Dermis blood vessel endothelial cell (primary cell): ENCODE results near the gene ZNF469. TPM values are rescaled to one million over a fixed set of nuclear protein-coding genes. Genes with fewer than 3 reads are reported as not detected.

Source experiments
- DNase-seq: peaks from one replicate; pipeline ENCODE4 v3.0.0; 2010
- total RNA-seq: library from RNA; depleted of rRNA; stranded (reverse); fragments of >200 nt; gene quantifications from 2 replicates; pipeline ENCODE4 v1.2.3, GENCODE V29; 2014

The ZNF469 gene
- total RNA-seq, 1 donor from 2014 or later: 1.0 TPM

DNA sequence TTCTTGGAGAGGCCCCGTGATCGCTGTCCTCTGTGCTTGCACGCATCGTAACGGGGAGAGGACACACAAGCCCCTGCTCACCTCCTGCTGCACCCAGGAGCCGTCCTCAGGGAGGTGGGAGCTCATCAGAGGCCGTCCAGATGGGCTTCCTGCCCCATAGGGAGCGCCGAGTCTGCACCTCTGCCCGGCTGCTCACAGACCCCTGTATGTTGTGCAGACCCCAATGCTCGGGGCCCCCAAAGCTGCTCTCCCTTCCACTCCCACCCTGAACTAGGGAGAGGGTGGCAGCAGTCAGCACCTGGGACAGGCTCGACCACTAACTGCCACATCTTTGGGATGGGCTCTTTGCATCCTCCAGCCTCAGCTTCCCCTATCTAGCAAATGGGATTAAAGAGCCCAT is 4.4 kb upstream of the ZNF469 start:
- no peak for DNase-seq

DNA sequence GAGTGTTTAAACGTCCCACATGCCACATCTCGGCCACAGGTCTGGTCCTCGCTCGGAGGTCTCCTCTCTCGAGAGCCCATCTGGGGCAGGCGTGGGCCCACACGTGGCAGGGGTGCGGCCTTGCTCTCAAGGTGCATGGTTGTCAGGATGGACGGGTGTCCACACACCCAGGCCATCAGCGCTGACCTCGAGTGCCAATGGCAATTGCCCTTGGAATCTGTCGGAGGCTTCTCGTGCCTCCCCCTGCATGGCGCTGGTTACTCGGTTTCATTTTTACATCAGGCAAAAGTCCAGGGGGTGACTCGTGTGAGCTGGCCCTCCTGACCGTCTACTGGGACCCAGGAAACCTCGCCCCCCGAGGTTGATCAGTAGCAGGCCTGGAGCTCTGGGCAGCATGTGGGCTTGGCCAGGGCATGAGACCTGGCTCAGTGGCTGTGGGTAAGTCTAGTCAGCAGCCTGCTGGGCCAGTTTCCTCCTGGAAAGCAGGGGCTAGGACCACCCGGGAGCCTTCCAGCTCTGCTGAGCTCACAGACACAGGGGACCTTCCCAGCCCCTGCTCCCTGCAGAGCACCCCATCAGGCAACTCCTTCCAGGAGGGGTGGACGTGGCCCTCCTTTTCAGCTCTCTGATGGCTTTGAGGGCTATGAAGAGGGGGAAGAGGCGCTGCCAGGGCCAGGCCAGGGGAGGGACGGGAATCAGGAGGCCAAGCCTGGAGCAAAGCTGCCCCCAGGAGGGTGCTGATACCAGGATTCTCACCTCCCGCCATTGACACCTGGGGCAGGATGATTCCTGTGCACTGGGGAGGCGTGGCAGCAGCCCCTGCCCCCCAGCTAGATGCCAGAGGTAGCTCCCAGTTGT is 3.7 kb upstream of the ZNF469 start:
- DNase-seq: no peak

DNA sequence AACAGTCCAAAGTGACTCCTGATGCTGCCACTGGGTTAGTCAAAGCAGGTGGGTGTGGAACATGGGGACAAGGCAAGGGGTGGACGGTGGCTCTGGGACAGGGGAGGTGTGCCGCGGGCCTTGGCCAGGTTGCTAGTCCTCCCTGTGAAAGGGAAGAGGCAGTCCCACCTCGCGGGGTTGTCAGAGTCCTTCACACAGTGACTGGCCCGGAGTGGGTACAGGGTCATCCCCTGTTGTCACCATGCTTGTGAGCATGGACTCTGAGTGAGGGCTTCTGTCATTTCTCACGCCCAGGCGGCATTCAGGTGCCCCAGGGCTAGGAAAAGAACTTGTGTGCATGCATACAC is 3.1 kb upstream of the ZNF469 start:
- DNase-seq: no peak

DNA sequence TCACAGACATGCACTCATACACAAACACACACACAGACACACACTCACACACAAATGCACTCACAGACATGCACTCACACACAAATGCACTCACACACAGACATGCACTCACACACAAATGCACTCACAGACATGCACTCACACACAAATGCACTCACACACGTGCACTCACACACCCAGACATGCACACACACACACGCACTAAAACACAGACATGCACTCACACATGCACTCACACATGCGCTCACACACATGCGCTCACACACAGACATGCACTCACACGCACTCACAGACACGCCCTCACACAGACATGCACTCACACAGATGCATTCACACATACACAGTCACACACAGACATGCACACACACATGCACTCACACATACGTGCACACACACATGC is 2.7 kb upstream of the ZNF469 start:
- no peak for DNase-seq

DNA sequence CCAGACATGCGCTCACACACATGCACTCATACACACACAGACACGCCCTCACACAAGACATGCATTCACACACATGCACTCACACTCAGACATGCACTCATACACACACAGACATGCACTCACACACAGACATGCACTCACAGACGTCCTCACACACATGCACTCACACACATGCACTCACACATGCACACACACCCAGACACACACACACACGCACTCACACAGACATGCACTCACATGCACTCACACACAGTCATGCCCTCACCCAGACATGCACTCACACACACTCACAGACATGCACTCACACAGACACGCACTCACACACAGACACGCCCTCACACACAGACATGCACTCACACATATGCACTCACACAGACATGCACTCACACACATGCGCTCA is 2.1 kb upstream of the ZNF469 start:
- DNase-seq: no peak

DNA sequence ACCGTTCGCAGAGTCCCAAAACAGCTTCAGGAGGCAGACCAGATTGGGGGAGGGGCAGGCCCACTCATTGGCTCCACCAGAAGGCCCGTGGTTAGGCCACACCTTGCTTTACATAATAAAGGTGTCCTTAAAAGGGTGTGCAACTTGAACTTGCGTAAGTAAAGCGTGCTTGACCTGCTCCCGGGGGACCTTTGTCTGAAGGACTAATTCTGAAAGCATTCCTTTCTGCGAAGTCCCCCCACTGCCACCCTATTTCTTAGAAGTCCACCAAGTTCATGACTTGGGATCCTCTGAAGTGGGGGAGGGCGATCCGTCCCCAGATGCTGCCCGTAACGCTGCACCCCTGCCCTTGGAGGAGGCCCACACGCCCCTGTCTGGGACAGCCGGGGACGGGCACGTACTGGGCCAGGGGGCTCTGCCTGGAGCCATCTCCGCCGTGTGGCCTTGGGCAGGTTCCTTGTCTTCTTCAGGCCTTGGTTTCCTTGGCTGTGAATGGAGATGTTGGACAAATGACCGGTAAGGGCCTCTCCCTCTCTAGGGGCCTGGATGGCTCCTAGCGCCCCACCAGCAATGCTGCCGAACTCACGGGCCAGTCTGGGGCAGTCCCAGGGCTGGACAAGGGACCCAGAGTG is 823 bp upstream of the ZNF469 start:
- DNase-seq: no peak

DNA sequence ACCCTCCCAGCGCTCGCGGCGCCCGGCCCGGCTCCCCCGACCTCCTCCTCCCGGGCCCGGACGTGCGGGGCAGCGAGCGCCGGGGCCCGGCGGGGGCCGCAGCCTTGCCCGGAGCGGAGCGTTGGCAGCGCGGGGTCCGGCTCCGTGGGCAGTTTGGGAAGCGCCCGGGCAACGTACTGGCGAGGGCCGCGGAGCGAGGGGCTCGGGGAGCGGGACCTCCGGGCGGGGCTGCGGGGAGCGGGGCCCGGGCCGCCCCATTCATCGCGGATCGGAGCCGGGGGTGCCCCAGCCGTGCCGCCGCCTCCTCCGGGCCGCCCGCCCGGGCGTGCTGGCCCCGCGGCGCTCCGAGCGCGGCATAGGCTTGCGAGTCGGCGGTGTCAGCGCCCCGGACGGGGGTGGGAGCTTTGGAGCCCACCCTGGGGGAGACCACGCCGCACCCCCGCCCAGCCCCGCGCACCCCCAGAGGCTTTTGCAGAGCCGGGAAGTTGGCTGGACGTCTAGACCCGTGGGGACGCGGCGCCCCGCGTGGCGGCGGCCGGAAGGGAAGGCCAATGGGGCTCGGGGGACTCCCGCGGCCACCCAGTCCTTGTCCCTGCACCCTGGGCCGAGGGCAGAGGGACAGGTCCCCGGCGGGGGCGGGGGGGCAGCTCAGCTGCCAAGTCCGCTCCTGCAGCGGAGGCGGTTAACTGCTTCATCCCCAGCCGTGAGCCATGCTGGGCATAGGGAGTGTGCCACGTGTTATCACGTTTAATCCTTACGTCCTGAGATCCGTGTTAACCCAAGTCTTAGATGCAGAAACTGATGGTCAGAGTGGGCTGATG is 852 bp downstream of the ZNF469 start:
- peak; percentile 37 for DNase-seq

DNA sequence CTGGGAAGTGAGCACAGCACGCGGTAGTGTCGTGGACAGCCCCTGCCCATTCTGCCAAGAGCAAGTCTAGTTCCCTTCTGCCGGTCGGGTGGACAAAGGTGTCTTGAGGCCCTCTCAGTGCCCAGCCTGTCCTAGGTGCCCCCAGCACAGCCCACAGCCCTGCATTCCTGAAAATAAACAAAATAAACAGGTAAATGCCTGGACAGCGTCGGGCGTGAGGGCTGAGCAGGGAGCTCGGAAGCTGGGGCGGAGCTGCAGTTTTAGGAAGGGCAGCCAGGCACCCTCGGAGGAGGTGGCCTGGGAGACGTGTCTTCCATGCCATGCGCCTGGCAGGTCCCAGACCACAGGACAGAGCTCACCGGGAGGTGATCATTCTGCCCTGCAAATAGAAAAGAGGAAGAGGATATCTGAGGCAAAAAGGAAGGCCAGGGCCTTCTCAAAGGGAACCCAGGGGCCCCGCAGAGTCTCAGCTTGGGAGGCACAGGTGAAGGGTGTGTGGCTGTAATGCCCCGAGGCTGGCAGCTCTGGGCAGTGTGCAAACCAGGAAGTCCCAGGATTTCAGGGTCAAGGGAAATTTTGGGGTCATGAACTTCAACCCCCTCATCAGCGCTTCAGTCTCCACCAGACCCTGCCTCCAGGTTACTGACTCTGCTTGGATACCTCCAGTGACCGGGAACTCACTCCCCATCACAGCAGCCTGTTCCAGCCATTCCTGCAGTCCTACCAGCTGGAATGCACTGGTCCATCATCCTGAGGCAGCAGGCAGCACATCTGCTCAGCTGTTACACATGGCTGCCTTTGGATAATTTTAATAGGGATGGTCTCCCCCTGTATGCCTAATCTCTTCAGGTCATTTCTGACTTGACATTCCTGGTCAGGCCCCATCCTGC is 1.7 kb downstream of the ZNF469 start:
- no peak for DNase-seq

DNA sequence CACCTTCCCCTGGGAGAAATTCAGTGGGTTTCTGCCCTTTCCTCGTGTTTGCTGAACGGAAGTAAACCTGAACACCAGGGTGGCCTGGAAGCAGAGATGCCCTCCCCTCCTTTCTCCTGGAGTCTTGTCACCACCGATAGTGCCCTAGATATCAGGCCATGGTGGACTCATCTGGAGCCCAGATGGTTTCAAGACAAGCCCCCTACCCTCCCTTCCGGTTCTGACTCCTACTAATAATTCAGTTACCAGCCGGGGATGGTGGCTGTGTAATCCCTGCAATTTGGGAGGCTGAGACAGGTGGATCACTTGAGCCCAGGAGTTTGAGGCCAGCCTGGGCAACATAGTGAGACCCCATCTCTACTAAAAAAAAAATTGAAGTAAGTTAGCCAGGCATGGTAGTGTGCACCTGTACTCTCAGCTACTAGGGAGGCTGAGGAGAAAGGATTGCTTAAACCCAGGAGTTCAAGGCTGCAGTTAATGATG is 2.4 kb downstream of the ZNF469 start:
- no peak for DNase-seq

DNA sequence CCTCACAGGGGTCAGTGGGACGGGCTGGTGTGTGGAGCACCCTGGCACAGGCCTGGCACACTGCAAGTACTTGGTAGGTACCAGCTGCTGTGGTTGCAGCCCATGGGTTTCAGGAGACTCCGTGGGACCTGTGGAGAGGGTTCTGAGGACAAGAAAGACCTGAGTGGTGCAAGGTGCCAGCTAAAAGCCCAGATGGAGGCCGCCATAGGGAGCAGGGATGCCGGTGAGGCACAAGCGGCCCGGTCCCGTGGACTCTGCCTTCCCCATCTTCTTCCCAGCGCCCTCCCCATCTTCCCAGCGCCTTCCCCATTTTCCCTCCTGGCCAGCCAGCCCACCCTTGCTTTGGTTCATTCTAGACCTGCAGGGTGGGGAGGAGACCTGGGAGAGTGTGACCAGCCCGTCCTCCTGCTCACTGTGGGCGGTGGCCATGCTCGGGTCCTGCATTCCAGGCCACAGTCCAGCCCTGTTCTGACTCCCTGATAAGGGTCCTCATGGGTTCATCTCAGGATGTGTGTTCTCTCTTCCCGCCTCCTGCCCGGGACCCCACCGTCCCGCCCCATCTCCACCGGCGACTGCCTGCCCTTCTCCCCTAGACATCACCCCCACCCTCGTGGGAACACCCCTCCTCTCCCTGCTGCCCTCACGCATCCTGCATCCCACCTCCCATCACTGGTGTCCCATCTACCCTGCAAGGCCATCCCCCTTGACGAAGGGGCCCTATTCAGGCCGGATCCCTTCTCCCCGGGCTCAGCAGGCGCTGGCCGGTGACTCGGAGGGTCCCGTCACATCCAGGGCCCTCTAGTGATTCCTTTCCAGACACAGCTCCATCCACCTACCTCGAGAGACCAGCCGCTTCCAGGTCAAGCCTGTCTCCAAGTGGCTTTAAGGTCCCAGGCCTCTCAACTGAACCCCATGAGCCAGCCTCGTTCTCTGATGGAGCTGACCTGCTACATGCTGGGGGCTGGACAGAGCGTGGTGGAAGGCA is 3.4 kb downstream of the ZNF469 start:
- DNase-seq: no peak

DNA sequence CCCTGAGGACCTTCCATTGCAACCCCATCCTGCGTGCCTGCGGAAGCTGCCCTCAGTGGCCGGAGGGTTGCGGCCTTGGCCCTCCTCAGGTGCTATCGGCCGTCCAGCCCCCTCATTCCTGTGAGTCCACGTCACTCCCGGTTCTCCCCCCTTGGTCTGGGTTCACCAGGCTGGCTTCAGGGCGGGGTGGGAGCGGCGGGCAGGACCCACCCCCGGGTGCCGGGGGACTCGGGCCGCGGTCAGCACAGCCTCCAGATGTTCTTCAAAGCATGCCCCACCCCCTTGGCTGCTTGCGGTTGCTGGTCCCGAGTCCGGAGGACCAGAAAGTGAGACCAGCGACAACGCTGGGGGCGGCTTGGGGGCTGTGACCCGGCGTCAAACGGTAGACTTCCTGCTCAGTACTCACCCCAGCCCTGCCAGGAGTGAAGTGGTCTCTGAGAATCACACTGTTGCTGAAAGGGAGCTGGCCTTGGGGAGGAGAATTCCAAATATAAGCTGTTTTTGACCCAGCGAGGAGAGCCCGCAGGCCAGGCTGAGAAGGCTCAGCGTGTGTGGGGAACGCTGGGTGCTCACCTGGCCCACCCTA is 4.5 kb downstream of the ZNF469 start:
- DNase-seq: no peak

DNA sequence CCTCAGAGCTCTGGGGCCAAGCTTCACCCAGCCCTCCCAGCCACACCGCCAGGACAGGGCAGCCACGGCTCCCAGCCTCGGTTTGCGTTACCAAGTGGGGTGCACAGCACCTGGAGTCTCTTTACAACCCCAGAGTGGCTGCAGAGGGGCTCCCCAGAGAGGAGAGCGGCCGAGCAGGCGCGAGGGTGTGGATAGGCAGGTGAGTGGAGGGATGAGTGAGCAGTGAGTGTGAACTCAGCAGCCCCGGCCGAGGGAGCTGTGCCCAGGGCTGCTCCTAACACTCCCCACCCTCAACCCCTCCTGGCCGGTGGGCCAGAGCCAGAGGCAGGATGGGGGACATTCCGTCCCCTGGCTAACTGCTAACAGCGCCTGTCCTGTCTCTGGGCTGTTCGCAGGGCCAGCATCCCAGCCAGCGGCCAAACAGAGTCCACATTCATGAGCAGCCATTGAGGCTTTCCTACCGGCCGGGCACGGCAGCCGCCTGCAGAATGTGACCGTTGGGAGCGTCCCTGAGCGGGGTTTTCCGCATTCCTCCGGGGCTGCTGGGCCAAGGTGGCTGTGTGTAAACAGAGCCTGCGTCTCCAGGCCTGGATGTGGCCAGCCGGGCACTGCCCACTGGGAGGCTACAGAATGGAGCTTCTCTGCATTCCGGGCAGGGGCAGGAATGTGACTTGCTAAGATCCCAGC is 5.3 kb downstream of the ZNF469 start:
- DNase-seq: peak; percentile 28

DNA sequence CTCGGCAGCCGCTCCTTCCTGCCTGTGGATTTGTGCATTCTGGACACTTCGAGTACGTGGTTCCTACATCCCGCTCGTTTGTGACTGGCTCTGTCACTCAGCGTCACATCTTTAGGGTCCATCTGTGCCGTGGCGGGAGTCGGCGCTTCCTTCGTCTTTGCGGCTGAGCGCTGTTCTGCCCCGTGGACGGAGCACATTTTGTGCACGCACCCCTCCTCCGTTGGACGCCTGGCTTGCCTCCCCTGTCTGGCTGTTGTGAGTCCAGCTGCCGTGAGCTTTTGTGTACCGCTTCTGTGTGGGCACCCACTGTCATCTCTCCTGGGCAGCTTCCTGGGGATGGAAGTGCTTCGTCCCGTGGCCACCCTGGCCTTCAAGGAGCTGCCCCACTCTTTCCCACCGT is 6.4 kb downstream of the ZNF469 start:
- DNase-seq: no peak

DNA sequence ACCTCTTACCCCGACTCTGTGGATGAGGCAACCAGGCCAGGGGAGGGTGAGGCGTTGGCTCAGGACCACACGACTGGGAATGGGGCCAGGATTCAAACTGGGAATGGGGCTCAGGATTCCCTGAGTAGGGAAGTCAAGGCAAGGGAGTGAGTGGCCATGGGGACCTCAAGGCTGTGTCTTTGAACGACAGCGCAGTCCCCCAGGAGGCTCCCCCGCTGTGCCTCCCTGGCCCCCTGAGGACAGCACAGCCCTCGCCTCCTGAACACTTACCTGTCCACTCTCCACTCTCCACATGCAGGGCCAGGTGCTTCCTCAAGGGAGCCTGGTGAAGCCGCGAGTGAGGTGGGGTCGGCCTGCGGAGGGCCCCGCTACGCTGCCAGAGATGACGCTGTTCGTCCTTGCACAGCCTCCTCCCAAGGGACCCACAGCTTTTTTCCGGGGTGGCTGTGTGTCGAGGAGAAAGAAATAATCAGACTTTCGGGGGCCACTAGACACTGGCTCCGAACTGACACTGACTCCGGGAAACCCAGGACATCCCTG is 6.9 kb downstream of the ZNF469 start:
- DNase-seq: no peak

DNA sequence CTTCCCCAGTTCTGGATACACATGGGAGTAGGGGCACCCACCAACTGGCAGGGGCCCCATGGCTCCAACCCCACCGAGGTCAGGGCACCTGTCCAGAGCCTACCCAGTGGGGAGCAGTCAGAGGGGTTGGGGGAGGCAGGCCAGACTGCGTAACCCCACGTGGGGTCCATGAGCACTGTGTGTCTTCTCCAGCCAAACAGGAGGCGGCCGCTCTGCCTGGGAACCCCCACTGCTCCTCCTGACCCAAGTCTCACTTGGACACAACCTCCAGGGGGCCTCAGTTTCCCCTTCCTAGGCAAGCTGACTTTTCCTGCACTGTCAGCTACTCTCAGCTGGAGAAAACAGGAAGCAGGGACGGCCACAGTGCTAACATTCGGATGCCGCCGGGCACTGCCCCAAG is 7.5 kb downstream of the ZNF469 start:
- no peak for DNase-seq

DNA sequence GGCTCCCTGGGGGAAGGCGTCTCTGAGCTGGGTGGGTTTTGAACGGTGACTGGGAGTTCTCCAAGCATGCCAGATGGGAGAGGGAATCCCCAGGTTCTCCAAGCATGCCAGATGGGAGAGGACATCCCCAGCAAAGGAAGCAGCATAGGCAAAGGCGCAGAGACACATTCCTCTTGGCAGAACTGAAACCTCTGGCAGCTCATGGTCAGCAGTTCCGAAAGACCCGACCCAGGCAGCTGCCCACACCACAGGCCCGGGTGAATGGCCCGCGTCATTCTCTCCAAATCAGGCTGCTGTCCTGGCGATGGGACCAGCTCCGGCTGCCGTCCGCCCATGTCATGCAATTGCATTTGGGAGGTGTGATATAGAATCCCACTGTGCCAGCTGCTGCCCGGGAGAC is 8.0 kb downstream of the ZNF469 start:
- DNase-seq: no peak

DNA sequence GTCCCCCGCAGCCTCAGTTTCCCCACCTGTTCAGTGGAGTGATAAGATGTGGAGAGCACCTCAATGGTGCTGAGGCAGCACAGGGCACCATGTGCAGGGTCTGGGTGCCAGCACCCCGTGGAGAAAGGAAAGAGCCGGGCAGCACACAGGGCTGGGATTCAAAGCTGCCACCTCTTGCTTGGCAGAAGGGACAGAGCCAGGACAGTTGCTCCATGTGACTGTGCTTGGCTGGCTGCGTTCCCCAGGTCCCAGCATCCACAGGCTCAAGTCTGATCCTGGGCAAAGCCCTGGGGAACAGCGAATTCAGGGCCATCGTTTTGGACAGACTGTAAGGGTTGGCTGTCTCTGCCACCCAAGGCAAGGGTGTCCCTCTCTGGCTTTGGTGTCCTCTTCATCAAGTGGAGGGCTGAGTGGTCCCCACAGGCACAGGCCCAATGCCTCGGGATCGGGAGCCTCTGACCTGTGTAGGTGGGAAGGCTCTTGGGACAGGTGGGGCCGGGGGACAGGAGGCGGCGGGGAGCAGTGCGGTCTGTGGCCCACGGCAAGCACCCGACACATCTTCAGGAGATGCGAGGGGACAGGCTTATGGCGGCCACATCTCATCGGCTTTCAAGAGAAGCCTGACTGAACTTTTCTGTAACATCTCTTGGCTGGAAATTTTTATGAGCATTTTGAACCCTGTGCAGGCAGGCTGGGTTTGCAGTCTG is 8.5 kb downstream of the ZNF469 start:
- DNase-seq: no peak

DNA sequence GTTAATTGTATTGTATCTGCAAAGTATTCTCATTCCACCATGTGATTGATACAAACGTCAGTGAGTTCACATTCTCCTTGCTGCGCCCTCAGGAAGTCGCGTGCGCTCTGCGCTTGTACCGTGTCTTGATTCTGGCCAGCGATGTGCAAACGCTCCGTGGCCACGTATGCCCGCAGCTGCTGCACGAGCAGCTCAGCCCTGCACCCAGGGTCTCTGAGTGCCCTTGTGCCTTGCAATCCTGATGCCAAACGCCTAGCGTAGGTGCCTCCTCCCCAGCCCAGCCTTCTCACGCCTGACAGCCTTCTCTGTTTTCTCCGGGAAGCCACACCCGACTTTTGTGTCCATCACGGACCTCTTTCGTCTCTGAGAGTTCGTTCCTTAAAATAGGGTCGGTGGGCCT is 9.4 kb downstream of the ZNF469 start:
- DNase-seq: no peak

DNA sequence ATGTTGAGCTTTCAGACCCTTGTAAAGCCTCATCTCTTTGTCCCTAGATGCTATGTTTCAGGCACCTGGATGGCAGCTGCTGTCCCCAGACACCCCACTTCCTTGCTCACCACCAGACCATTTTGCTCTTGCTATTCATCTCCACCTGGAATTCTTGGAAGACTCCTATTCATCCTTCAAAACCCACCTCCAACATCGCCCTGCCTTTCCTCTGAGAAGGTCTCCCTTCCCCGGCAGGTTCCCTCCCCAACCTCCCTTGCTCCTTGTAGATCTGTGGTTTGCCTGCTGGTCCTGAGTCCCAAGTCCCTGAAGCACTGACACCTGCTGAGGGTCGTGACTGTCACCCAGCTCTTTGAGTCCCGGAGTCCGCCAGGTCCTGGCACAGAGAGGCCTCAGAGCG is 9.9 kb downstream of the ZNF469 start:
- DNase-seq: no peak
